ENCODE measurements around the gene RNF168.
"Not testable (repeated sequence)": the region's sequence is repeated elsewhere in the genome, so short reads cannot be mapped to it uniquely, and the experiment has no call there.

DNA sequence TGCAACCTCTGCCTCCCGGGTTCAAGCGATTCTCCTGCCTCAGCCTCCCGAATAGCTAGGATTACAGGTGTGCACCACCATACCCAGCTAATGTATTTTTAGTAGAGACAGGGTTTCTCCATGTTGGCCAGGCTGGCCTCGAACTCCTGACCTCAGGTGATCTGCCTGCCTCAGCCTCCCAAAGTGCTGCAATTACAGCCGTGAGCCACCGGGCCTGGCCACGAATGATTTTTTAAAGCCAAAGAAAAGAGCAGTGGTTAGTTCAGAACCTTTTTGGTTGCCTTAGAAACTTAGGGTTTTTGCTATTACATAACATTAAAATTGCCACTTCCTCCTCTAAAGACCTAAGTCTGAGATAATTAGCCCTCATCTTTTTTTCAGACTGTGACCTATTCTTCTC lies 46.1 kb downstream of the RNF168 start:
- TF ChIP-seq, protein P1, sequence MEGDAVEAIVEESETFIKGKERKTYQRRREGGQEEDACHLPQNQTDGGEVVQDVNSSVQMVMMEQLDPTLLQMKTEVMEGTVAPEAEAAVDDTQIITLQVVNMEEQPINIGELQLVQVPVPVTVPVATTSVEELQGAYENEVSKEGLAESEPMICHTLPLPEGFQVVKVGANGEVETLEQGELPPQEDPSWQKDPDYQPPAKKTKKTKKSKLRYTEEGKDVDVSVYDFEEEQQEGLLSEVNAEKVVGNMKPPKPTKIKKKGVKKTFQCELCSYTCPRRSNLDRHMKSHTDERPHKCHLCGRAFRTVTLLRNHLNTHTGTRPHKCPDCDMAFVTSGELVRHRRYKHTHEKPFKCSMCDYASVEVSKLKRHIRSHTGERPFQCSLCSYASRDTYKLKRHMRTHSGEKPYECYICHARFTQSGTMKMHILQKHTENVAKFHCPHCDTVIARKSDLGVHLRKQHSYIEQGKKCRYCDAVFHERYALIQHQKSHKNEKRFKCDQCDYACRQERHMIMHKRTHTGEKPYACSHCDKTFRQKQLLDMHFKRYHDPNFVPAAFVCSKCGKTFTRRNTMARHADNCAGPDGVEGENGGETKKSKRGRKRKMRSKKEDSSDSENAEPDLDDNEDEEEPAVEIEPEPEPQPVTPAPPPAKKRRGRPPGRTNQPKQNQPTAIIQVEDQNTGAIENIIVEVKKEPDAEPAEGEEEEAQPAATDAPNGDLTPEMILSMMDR (IDR thresholded peaks at IDR 0.05), result not testable (repeated sequence)
- TF ChIP-seq POLR2A (IDR thresholded peaks at IDR 0.05), result not testable (repeated sequence)

All from adrenal gland (tissue), 5 donors.